Stimulated activated CD8-positive, alpha-beta memory T cell treated with anti-CD3 and anti-CD28 coated beads, Interleukin-7, amount 100 ng/mL, for 24 hours (primary cell): ENCODE data around the gene STARD7.
"Not testable (repeated sequence)": the region's sequence is repeated elsewhere in the genome, so short reads cannot be mapped to it uniquely, and the experiment has no call there.

ENCODE experiments used
- DNase-seq: peaks from one replicate; pipeline ENCODE4 v3.0.0-alpha.2; 2020; ENCODE audit warnings: low read depth

Gene STARD7, protein sequence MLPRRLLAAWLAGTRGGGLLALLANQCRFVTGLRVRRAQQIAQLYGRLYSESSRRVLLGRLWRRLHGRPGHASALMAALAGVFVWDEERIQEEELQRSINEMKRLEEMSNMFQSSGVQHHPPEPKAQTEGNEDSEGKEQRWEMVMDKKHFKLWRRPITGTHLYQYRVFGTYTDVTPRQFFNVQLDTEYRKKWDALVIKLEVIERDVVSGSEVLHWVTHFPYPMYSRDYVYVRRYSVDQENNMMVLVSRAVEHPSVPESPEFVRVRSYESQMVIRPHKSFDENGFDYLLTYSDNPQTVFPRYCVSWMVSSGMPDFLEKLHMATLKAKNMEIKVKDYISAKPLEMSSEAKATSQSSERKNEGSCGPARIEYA

DNA sequence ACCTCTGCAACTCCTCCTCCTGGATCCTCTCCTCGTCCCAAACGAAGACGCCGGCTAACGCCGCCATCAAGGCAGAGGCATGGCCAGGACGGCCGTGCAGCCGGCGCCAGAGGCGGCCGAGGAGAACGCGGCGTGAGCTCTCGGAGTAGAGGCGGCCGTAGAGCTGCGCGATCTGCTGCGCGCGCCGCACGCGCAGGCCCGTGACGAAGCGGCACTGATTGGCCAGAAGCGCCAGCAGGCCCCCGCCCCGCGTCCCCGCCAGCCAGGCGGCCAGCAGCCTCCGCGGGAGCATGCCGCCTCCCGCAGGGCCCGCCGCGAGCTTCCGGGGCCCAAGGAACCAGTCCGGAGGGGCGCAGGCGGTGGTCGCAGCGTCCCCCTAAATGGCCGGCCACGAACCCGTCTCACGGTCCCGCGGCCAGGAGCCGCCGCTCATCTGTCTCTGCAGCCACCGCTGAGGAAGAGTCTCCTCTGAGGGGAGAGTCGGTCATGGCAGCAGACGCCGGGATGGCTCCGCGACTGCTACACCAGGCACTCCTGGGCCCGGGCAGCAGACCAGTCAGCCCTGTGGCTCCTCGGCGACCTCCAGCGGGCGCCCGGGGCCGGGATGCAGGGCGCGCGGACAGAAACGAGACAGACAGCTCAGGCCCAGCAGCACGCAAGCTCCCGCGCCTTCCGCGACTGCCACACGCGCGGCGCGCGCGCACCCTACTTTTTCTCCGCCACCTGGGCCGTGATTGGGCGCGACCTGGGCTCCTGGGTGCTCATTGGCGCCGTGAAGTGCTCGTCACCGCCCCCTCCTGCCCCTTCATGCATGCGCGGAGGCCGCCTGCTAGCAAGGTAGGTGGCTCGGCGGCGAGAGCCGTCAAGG, at the start of gene STARD7:
Gene STARD7 (minus strand): TSS at position 685 of the 868 bp plus-strand sequence. CDS start 393 bp downstream, at position 292.
- DNase-seq, result peak; percentile 96

DNA sequence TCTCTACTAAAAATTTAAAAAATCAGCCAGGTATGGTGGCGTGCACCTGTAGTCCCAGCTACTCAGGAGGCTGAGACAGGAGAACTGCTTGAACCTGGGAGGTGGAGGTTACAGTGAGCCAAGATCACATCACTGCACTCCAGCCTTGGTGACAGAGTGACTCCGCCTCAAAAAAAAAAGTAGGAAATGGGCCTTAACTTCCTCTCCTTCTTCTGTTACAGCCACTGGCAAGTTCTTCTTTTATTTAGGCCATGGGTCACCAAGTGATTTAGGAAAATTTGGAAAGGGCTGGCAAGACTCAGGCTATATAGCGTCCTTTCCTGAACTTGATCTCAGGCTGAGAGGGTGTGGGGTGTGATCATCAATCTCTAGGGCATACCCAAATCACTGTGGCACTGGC, 49.1 kb upstream of the STARD7 start:
- DNase-seq, result not testable (repeated sequence)

DNA sequence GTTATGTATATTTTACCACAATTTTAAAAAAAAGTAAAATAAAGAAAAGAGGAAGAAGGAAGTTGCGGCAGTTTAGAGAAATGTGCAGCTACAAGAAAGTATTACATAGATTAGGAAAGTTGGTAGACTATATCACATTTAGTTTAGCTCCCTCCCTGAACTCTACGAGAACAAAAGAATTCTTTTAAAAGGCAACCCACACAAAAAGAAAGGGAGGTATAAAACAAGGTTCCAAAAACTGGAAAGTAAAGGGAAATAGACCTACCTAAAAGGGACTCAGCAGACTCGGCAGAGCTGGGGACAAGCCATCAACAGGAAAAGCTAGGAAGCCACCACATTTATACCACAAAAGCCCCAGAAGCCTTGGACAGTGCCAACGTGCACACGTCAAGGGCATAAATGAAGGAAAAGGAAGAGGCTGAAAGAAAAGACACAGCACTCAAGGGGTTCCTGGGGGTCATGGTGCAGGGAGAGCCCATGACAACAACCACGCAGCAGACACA, 48.0 kb upstream of the STARD7 start:
- no peak for DNase-seq

DNA sequence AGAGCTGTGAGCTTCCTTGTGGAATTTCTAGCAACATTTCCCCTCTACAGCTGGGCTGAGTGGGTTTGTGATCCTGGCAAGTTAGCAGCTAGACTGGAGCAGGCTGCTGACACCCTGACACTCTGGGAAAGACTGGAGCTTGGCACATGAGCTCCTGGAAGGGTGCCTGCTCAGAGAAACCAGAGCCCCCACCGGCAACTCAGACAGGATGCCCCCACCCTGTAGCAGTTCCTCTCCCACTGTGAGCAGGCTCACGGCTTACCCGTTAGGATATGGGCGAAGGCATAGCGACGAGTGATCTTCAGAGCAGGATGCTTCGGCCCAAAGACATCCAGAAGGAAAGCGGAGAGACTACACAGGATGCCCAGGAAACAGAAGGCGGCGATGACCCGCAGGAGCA, 45.9 kb upstream of the STARD7 start:
- DNase-seq, result no peak

DNA sequence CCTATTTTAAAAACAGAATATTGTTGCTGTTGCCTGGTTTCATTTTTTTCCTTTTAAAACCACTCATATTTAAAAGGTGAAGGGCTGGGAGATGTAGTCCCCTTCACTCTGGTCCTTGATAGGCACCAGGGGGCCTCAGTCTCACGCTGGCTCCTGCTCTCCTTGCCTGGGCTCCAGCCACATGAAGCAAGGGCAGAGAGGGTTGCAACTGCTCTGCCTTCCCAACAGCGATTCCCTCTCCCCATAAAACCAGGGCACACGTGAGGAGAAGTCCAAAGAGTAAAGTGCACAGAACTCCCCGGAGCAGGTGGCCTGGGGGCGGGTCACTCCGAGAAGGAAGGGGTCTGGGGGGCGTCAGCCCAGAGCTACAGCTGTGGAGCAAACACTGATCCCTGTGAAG, 44.4 kb upstream of the STARD7 start:
- no peak for DNase-seq

DNA sequence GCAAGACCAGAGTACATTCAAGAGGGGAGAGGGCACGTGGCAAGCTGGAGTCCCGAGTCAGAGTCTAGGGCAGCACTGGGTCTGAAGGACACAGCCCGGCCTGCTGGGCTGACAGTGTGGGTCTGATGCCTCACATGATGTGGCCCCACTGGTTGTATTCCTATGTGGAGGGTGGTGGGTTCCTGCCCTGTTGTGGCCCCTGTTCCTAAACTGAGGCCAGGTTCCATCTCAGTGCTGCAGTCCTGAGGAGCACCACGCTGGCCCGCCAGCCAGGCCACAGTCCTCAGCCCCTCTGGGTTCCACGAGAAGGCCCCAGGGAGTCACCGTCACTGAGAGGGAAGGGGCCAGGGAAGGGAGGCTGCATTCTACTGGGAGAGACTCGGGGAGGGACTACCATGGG, 43.9 kb upstream of the STARD7 start:
- DNase-seq, result no peak

DNA sequence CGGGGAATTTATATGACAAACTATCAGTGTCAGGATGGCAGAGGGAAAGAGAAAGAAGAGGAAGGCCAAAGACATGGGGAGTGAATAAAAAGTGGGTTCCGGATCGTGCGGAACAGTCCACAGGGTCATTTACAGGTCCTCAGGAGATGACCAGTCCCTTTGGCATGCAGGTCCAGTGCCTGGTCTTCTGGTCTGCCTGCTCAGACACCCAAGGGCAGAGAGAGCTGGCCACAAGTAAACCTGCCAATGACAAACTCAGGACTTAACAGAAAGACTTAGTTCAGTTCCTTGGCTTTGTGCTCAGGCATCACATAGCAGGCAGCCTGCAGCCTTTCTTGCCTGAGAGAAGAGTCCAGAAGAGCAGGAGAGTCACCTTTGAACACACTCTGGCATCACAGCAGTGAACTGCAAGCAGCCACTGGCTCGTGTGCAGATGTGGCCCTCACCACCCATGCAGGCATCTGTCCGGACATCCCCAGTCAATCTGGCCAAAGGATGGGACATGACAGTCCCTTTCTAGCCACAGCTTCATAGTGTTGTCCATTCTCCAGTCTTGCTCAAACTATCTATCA, 43.2 kb upstream of the STARD7 start:
- no peak for DNase-seq

DNA sequence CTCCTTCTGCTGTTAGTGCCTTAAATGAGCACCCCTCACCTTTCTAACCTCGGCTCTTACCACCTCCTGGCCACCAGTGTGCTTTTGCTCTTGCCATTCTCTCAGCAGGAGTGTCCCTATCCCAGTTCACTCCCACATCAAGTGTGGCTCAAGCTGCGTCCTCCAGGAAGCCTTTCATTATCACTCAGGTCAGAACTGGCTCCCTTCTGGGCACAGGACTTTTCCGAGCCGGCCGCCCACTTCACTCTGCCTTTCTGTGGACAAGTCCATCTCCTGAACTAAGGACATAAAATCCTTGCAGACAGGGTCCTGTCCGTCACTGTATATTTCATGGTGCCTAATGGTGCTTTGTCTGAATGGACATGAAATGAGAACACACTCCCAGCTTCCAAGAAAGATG, 41.6 kb upstream of the STARD7 start:
- DNase-seq, result no peak

DNA sequence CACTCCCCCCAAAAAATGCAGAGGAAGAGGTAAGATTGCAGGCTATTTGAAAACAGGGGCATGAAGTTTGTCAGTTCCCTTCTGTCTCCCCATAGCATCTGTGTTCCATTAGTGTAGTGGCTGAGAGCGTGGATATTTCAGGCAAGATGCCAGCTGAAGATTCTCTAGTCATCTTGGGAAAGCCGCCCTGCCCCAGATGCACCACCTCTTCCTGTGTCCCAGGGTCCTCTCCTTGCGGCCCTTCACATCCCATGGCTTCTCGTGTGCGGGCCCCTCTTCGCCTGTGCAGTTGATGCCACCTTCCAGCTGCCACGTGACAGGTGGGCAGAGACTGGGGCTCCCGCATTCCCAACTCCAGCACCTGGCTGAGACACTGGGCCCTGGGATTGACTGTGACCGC, 41.0 kb upstream of the STARD7 start:
- no peak for DNase-seq

DNA sequence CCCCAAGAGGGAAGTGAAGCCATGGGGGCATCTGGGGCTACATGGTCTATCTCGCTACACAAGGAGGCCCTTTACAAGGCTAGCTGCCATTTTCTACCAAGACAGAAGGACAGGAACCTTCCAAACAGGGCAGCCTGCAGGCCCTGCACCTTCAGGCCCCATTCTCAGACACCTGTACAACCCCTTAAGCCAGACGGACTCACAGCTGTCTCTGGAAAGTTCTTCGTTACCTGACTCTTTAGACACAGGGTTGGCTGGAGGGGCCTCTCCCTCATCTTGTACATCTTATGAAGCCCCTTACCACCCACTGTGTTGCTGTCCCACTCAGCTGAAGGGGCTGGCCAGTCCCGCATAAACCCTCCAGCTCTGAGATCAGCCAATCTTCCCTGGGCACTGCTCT, 40.0 kb upstream of the STARD7 start:
- no peak for DNase-seq

DNA sequence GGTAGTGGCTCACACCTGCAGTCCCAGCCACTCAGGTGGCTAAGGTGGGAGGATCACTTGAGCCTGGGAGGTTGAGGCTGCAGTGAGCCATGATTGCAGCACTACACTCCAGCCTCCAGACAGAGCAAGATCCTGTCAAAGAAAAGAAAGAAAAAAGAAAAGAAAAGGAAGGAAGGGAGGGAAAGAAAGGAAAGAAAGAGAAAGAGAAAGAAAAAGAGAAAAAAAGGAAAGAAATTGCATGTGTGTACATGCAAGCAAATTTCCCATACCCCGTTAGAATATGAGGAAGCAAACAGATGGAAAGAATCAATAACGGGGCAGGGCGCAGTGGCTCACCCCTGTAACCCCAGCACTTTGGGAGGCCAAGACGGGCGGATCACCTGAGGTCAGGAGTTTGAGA, 39.3 kb upstream of the STARD7 start:
- DNase-seq, result no peak

DNA sequence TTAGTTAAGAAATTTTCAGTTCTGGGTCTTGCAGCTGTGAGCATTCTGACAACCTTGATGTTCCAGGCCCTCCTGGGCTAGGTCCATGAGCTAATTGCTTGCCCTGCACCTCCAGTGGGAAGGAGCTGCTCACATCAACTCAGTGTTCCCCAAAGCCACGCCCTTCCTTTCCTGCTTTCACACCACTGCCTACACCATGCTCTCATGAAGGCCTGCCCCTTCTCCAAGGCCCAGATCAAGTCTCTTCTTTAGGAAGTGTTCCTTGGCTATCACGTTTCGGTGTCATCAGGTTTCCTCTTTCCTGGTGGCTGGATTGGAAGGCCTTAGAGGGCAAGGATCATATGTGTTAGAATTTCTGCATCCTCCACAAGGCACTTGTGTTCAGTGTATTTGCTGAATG, 38.4 kb upstream of the STARD7 start:
- DNase-seq, result no peak

DNA sequence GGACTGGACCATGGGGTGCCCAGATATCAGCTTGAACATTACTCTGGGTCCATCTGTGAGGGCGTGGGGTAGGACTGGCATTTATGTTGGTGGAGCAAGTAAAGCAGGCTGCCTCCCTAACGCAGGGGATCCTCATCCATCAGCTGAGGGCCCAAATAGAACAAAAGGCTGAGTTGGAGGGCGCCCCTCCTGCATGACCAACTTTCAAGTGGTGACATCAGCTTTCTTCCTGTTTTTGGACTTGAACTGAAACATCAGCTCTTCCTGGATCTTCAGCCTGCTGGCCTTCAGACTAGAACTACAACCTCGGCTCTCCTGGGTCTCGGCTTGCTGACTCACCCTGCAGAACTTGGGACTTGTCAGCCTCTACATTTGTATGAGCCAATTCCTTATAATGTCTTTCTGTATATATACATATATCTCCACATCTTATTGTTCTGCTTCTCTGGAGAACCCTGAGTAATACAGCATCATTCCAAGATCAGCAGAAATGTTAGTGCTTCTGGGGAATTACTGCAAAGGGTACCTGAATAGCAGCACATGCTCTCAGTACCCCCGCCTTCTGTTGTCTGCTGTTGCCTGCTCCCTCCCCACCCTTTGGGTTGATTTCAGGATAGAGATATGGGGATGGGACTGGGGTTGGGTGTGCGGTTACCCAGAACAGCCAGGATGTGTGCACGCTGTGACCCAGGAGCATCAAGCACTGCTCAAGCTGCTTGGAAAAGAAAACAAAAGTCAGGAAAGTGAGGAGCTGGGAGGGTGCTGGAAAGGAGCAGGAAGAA, 37.2 kb upstream of the STARD7 start:
- DNase-seq, result no peak

DNA sequence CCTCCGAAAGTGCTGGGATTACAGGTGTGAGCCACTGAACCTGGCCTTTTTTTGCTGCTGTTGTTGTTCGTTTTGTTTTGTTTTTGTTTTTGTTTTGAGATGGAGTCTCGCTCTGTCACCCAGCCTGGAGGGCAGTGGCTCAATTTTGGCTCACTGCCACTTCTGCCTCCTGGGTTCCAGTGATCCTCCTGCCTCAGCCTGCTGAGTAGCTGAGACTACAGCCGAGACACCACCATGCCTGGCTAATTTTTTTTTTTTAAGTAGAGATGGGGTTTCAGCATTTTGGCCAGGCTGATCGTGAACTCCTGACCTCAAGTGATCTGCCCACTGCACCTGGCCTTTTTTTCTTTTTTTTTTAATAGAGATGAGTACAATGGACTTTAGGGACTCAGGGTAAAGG, 35.2 kb upstream of the STARD7 start:
- DNase-seq, result no peak

DNA sequence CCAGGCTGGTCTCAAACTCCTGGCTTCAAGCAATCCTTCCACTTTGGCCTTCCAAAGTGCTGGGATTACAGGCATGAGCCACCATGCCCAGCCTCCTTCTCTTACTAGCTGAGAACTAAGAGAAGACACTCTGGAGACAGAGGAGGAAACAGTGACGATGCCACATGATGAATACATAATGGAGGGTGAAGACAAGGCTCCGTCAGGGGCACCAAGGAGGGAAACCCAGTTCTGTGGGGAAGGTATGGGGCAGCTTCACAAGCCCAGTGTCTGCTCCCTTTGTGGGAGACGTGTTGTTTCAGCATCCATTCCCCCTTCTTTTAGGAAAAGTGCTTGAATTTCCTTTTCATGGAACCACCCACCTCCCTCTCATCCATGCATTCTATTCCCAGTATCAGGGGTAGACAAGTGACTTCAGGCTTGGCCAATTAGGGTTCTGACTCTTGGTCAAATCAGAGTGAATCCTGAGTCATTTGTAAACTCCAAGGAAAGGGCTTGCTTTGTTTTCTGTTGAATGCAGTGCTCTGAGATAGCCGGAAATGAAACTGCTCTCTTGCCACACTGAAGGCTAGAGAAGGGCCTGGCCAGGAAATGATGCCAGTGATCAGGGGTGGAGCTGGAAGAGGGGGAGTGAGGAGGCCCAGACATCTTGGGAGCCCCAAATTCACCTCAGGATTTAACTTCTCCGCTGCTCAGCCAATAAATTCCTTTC, 33.4 kb upstream of the STARD7 start:
- DNase-seq, result no peak

DNA sequence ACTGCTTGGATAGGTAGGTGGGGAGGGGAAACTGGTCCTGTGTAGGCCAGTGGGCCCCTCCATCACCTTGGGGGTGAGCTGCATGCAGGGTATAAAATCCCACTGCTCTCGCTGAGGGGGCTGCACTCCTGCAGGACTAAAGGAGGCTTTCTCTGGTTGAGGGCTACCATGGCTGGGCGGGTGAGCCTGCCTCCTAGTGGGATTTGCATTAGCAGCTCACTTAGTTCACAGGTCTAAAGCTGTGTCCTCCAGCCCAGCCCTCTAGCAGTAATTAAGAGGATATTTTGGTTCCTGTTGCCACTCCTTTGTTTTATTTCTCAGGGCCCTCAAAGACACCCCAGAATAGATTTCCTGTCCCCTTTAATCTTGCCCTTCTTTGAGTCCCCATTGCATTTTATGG, 32.6 kb upstream of the STARD7 start:
- no peak for DNase-seq

DNA sequence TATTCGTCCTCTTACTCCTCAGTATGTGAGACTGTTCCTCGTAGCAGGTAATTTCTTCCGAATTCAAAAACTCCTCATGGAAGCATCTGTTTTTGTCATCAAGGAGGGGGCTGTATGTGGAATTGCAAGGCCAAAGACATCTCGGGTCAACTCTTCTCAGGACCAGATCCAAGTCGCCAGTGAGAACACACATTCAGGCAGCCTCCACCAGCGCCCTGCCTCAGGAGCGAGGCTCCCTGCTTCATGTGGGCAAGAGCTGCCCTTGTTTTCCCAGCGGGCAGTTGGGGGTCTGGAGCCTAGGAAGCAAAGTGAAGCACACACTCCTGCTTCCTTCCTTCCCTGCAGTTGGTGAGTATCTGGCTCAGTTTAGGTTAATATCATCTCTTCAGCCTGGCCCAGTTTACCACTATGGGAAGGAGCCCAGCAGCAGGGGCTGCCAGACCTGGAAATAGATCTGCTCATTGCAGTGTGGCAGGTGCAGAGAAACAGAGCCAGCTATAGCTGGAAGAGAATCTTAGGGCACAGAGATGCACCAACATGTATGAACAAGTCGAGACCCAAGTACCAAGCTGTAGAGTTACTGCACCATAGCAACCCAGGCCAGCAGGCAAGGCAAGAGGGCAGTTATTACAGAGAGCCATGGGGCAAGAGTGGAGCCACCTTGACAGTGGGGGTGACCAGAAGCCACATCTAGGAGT, 31.9 kb upstream of the STARD7 start:
- no peak for DNase-seq

DNA sequence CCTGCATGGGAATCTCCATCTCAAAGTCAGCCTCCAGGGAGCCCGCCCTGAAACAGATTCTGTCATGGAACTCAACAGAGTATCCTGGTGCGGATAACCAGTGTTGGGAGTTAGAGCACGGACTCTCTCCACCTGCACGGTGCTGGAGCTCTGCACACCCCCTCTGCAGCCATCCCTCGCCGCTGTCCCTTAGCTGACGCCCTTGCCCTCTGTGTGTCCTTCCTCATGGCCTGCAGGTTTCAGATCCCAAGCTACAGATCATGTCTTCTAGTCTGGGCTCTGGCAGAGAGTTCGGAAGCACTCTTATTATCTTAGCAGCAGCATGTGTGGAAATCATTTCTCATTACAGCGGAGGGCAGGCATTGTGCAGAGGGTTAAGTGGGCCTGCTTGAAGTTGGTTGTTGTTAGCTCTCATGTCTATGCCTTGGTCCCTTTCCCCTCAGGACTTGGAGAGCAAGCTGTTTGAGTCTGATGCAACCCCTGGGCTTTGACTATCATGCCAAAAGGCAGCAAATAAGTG, 31.2 kb upstream of the STARD7 start:
- no peak for DNase-seq

DNA sequence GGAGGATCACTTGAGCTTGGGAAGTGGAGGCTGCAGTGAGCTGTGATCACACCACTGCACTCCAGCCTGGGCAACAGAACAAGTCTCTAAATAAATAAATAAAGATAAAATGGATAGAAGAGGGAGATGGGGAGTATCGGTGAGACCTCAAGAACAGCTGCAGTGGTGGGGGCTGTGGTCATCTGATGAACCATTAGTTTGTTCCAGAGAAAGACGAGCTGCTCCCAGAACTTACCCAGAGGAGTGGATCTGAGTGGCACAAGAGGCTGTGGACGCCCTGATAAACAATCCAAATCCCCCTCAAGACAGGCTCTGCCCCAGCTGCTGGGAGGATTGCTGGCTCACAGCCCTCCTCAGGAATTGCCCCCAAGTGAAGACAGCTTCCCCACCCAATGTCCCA, 30.5 kb upstream of the STARD7 start:
- DNase-seq, result no peak

DNA sequence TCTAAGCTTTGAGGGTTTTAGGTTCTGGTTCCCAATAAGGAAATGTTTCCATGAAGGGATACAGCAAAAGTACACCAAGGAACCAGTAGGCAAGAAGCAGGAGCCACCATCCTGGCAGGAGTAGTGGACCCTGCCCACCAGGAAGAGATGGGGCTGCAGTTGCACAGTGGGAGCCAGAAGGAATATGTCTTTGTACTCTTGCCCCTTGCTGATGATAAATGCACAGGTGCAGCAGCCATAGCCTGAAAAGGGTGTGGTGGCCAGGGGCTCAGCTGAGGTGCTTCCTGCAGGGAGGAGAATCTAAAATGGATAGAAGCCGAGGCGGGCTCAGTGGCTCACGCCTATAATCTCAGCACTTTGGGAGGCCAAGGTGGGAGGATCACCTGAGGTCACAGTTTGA, 29.6 kb upstream of the STARD7 start:
- no peak for DNase-seq

DNA sequence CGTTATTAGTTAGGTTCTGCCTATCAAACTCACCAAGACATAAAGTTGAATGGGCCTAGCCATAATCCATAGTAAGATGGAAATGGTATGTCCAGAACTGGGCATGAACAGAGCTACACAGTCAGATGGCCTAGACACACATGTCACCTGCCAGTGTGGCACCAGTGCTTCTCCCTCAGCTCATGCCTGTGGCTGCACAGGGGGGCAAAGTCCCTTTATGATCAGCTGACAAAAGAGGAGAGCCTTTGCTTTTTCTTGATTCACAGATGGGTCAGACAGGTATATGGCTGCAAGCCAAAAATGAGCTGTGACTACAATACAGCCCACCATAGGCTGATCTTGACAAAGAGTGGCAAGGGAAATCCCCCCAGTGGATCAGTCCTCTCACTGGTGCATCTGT, 28.3 kb upstream of the STARD7 start:
- DNase-seq, result no peak
